RKO (cell line): ENCODE data around the gene TNIK.
A peak's percentile ranks its signal among the peaks of the same experiment; 100 is the strongest.

ENCODE experiments used
- DNase-seq: peaks from one replicate; pipeline ENCODE4 v3.0.0-alpha.2; 2016; ENCODE audit warnings: low spot score

The TNIK gene

GRCh38 chr3:171187706-171188290, 272.4 kb downstream of the TNIK start:
- peak; percentile 52 for DNase-seq

- no peak for DNase-seq
Measured at GRCh38 chr3:171186817-171187500, 273.2 kb downstream of the TNIK start.

- DNase-seq: no peak
Measured at GRCh38 chr3:171186383-171186782, 273.8 kb downstream of the TNIK start.

- DNase-seq: no peak
Measured at GRCh38 chr3:171185959-171186358, 274.2 kb downstream of the TNIK start.

- DNase-seq: no peak
Measured at GRCh38 chr3:171184372-171184771, 275.8 kb downstream of the TNIK start.

GRCh38 chr3:171183042-171183441, 277.2 kb downstream of the TNIK start:
- no peak for DNase-seq

- DNase-seq: no peak
Measured at GRCh38 chr3:171181907-171182690, 278.1 kb downstream of the TNIK start.

- DNase-seq: no peak
Measured at GRCh38 chr3:171178714-171179113, 281.5 kb downstream of the TNIK start.

- no peak for DNase-seq
Measured at GRCh38 chr3:171177553-171177952, 282.7 kb downstream of the TNIK start.

- DNase-seq: no peak
Measured at GRCh38 chr3:171177056-171177455, 283.1 kb downstream of the TNIK start.

- DNase-seq: no peak
Measured at GRCh38 chr3:171176244-171176933, 283.8 kb downstream of the TNIK start.

GRCh38 chr3:171175741-171176234, 284.4 kb downstream of the TNIK start:
- no peak for DNase-seq

- no peak for DNase-seq
Measured at GRCh38 chr3:171173736-171174135, 286.5 kb downstream of the TNIK start.

GRCh38 chr3:171172070-171172469, 288.1 kb downstream of the TNIK start:
- DNase-seq: no peak

GRCh38 chr3:171169866-171170265, 290.3 kb downstream of the TNIK start:
- DNase-seq: no peak

- DNase-seq: no peak
Measured at GRCh38 chr3:171169443-171169842, 290.8 kb downstream of the TNIK start.

- DNase-seq: no peak
Measured at GRCh38 chr3:171168551-171168950, 291.7 kb downstream of the TNIK start.

- DNase-seq: peak; percentile 50
Measured at GRCh38 chr3:171168086-171168485, 292.1 kb downstream of the TNIK start.

- no peak for DNase-seq
Measured at GRCh38 chr3:171165983-171166382, 294.2 kb downstream of the TNIK start.

- DNase-seq: no peak
Measured at GRCh38 chr3:171165499-171165921, 294.7 kb downstream of the TNIK start.

GRCh38 chr3:171164067-171164465, 296.1 kb downstream of the TNIK start:
- no peak for DNase-seq
